GM19099 (cell line): ENCODE data around the gene DENND1C.

Experiments used
- POLR2A ChIP-seq: IDR thresholded peaks from 3 replicates; pipeline ENCODE4 v1.6.1; 2011; ENCODE audit warnings: low read depth; ENCODE audit not compliant: insufficient read length; ENCODE audit errors: extremely low read depth

The DENND1C gene

DNA sequence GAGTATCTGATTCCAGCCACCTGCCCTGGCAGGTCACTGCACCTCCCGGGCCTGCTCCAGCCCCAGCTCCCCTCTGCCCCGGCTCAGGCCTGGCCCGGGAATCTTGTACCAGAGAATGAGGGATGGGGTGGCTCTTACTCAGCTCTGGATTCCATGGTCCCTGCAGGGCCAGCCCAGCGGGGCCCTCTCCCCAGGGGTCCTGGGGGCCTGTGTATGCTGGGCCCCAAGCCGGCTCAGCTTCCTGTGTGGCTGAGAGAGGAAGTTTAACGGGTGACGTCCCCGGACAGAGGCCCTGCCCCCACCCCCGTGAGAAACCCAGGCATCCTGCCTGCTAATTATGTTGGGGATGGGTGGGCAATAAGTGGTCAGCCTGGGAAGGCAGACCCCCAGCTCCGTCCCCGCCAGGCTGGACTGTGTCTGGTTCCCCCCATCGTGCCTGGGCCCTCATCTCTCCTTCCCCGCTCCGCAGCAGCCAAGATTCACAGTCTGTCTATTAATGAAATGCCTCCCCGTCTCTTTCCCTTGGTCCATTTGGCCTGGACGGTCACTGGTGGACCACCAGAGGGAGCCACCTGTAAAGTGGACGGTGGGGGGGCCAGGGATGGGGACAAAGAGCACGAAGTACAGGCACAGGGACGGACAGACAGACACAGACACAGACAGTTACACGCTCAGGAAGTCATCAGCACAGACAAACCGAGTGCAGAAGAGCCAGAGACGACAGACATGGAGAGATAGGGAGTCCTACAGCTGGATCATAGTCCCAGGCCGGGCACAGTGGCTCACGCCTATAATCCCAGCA is at the start of gene DENND1C:
Gene DENND1C, minus strand, starts transcription at position 247 of the 802 bp plus-strand sequence. Its CDS starts 92 bp downstream, at position 155.
- TF ChIP-seq POLR2A: peak; percentile 71

- peak; percentile 100 for TF ChIP-seq POLR2A
These were observed 49.0 kb upstream of the DENND1C start, which contains the start of gene TNFSF9 for GRCh38 chr19:6530386-6531162. Gene TNFSF9 (plus strand): TSS chr19:6531026. CDS start chr19:6531037, 11 bp downstream.

DNA sequence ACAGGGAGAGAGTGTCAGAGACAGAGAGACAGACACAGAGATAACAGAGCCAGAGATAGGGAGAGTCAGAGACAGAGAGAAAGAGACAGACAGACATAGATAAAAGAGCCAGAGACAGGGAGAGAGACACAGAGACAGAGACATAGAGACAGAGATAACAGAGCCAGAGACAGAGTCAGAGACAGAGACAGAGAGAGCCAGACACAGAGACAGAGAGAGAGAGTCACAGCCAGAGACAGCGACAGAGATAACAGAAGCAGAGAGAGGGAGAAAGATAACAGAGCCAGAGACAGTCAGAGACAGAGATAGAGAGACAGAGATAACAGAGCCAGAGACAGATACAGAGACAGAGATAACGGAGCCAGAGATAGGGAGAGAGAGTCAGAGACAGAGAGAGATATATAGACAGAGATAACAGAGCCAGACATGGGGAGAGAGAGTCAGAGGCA is 48.4 kb upstream of the DENND1C start:
- TF ChIP-seq POLR2A: no peak

GRCh38 chr19:6529351-6529750 is 47.8 kb upstream of the DENND1C start:
- no peak for TF ChIP-seq POLR2A

- peak; percentile 53 for TF ChIP-seq POLR2A
These were observed 47.0 kb upstream of the DENND1C start for GRCh38 chr19:6528544-6529121.

- no peak for TF ChIP-seq POLR2A
These were observed 46.4 kb upstream of the DENND1C start for GRCh38 chr19:6527893-6528543.

- no peak for TF ChIP-seq POLR2A
These were observed 42.7 kb upstream of the DENND1C start for GRCh38 chr19:6524311-6524710.

GRCh38 chr19:6522712-6523111 is 41.1 kb upstream of the DENND1C start:
- TF ChIP-seq POLR2A: no peak

DNA sequence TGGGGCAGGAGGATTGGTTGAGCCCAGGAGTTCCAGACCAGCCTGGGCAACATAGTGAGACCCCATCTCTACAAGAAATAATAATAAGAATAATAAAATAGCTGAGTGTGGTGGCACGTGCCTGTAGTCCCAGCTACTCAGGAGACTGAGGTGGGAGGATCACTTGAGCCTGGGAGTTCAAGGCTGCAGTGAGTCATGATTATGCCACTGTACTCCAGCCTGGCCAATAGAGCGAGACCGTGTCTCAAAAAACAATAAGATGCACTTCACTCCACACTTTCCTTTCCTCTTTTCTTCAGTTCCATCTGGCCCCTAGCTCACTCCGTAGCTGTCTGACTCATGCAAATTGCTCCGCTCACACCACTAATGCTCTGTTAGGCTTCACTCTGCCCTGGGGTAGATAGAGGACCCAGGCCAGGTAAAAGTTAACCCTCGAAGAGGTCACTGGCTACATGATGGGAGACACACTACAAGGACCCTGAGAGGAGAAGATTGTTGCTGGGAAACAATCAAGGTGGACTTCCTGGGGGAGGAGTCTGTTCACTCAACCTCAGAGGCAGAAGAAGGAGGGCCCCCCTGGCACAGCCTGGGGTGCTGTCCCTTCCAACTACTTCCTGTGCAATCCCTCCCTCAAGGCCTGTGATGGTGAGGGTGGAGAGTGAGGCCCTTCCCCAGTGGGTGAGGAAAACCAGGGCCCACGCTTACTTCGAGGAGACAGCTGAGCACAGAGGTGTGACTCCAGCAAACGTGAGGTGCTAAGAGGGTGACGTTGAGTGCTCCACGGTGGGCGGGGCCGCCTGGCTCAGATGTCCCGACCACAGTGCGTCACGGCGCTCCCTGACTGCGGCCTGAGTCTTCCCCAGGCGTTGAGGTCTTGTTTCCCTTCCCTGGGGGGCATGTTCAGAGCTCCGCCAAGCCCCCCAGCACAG is 40.4 kb upstream of the DENND1C start:
- peak; percentile 56 for TF ChIP-seq POLR2A

GRCh38 chr19:6519289-6519688 is 37.7 kb upstream of the DENND1C start:
- TF ChIP-seq POLR2A: no peak

DNA sequence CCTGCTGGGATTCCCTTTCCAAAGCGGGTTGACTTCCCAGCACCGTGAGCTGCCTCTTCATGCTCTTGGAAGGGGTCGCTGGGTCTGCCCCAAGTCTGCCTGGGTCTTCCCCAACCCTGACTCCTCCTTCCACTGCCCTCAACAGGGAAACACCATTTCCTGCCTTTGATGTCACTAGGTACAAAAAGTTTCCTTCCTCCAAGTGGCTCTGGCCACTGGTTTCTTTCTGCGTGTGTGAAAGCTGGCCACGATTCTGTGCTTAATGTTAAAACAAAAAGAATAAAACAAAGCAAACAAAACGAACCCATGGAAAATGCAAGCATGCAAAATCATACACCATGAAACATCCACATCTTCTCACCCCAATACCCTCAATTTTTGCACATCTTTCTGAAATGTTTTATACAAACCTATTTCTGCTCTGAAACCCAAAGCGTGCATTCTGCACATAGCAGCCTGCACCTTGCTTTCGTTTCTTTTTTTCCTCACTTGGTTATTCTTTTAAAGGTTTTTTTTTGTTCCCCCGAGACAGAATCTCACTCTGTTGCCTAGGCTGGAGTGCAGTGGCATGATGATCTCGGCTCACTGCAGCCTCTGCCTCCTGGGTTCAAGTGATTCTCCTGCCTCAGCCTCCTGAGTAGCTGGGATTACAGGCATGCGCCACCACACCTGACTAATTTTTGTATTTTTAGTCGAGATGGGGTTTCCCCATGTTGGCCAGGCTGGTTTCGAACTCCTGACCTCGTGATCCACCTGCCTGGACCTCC is 36.7 kb upstream of the DENND1C start:
- TF ChIP-seq POLR2A: peak; percentile 40

GRCh38 chr19:6516659-6517291 is 35.2 kb upstream of the DENND1C start:
- peak; percentile 39 for TF ChIP-seq POLR2A
